Heart right ventricle (tissue), 16 donors: ENCODE results near the gene TREX2. TPM values are rescaled to one million over a fixed set of nuclear protein-coding genes. Genes with fewer than 3 reads are reported as not detected.
A peak's percentile ranks its signal among the peaks of the same experiment; 100 is the strongest.

ENCODE experiments used
- ATAC-seq, 8 donors: fragments of 200-7000 bp; cut with Tn5 transposase; one replicate each; pipeline ENCODE4 v1.9.1; 2020; ENCODE audit warnings: mild to moderate bottlenecking in 8 of 8, moderate library complexity in 8 of 8, moderate number of reproducible peaks in 1 of 8
- DNase-seq, 2 donors: peaks; one replicate each; pipeline ENCODE4 v3.0.0-alpha.2; 2020
- H3K27ac ChIP-seq, 10 donors: fragments of 200-600 bp; sonication (generic) in 2 of 10; one replicate each; pipeline versions ENCODE4 v1.5.0 to v1.8.0; 2020 to 2022; ENCODE audit warnings: mild to moderate bottlenecking in 3 of 10
- H3K27me3 ChIP-seq, 7 donors: fragments of 200-600 bp; one replicate each; pipeline ENCODE4 v1.8.0; 2021 to 2022; ENCODE audit warnings: mild to moderate bottlenecking in 2 of 7
- H3K36me3 ChIP-seq, 9 donors: fragments of 200-600 bp; sonication (generic) in 1 of 9; one replicate each; pipeline versions ENCODE4 v1.5.0 to v1.8.0; 2020 to 2022; ENCODE audit warnings: mild to moderate bottlenecking in 2 of 9
- H3K4me1 ChIP-seq, 9 donors: fragments of 200-600 bp; sonication (generic) in 1 of 9; one replicate each; pipeline versions ENCODE4 v1.5.0 to v1.8.0; 2020 to 2022; ENCODE audit warnings: mild to moderate bottlenecking in 4 of 9
- H3K4me3 ChIP-seq, 10 donors: fragments of 200-600 bp; sonication (generic) in 2 of 10; one replicate each; pipeline versions ENCODE4 v1.5.0 to v1.8.0; 2020 to 2022; ENCODE audit warnings: mild to moderate bottlenecking in 7 of 10, moderate library complexity in 2 of 10
- H3K9me3 ChIP-seq, 11 donors: fragments of 200-600 bp in 10 of 11; sonication (generic) in 2 of 11; one replicate each; pipeline versions ENCODE4 v1.5.0 to v1.8.0; 2013 to 2022; ENCODE audit warnings: mild to moderate bottlenecking in 2 of 11, control low read depth in 1 of 11, moderate library complexity in 1 of 11
- CTCF ChIP-seq, 9 donors: fragments of 200-600 bp; sonication (generic) in 2 of 9; IDR thresholded peaks; one replicate each; pipeline versions ENCODE4 v1.5.0 to v1.8.0; 2021 to 2022; ENCODE audit warnings: antibody characterized with exemption in 9 of 9, mild to moderate bottlenecking in 5 of 9, moderate library complexity in 1 of 9
- WGBS, 2 donors: extraction: QIAGEN DNeasy Blood & Tissue Kit; methylation state at CpG; one replicate each; pipeline ENCODE4 v1.1.7; 2013; ENCODE audit warnings: inconsistent platforms in 1 of 2; 5-methylcytosine and 5-hydroxymethylcytosine counted together
- intact Hi-C, 10 donors: fragments of 100-400 bp; cut with DNase I; formaldehyde crosslinking; loops; one replicate each; pipeline versions ENCODE4 v1.11.1 to v1.14.2; 2022
- polyA plus RNA-seq, 2 donors: library from polyadenylated mRNA; stranded (reverse); fragments of 200-250 nt; gene quantifications; one replicate each; pipeline ENCODE4 v1.2.3, GENCODE V29; 2013
- total RNA-seq, 10 donors: library from RNA; stranded (reverse); fragmentation: NEBNext Ultra II Directional in 3 of 10; extraction: Animal tissue kit (Norgen Biotek cat#: 25700) in 3 of 10; gene quantifications; one replicate each; pipeline versions ENCODE4 v1.2.1 to v1.2.4, GENCODE V29; 2021 to 2023
- donor health status: Arrhythmogenic right ventricular cardiomyopathy.
- donor health status: ischemic (EF 13 %, LVEDD 7.1; RV severe dilation, severe dysfunction).
- donor health status: healthy with polysubstance abuse.
- donor health status: DM: no; HTN: yes; CAD: no.
- donor health status: DM: no; HTN: no; CAD: no.
- donor health status: ischemic (EF 25% LVEDD 6.9; RV normal size, moderate dysfunction).
- donor health status: ischemic (EF 25% LVEDD 5.7; RV mildly dilated, moderate dysfunction).
- donor health status: healthy.
- donor health status: DM: yes; HTN: yes; CAD: no.
- donor health status: Ischemic cardiomyopathy.
- donor health status: ischemic (EF 35%, LVEDD 5.7; RV mildly dilated, moderate dysfunction).
- donor health status: nonischemic (EF 11% LVEDD 7.7; RV severe dilation, severe dysfunction).
- donor health status: DM: yes; HTN: yes; CAD: no.
- donor health status: PGD.
- donor health status: ischemic (EF 29% LVEDD 5.4; RV normal size, mild dysfunction).
- donor health status: nonischemic (EF 23%, LVEDD 6.1; RV moderate dilation, normal function).

Gene TREX2
- total and polyA plus RNA-seq, 12 donors = 0.20 to 0.44 (median 0.31) TPM; not detected in 4

- H3K27ac ChIP-seq = no peak overlapping the region
Observed at GRCh38 chrX:153447581-153447960, 1.7 kb upstream of the TREX2 start.

GRCh38 chrX:153446950-153447580 is 1.2 kb upstream of the TREX2 start:
- H3K36me3 ChIP-seq = peaks cover 0 to 20% (median 0%) of the 10 kb centered on the region in 9 donors
- H3K4me3 ChIP-seq = no peak overlapping the region
- 91 to 93% methylated on average over 12 to 17 of the region's 17 CpGs for WGBS, 2 donors
- no peaks in the 10 kb centered on the region for H3K9me3 ChIP-seq
- no peak overlapping the region for H3K27ac ChIP-seq
- peaks cover 0 to 10% (median 0%) of the 10 kb centered on the region in 7 donors for H3K27me3 ChIP-seq
- no peaks in the 10 kb centered on the region for H3K4me1 ChIP-seq
- ATAC-seq (no peak), DNase-seq (no peak)
- intact Hi-C loops = no loop called here
- no peak for TF ChIP-seq CTCF (IDR thresholded peaks at IDR 0.05)

More at GRCh38 chrX:153447581-153447960, 1.7 kb upstream of the TREX2 start:
- intact Hi-C loops = no loop called here
- Histone ChIP-seq H3K27me3 (peaks cover 0 to 9% (median 0%) of the 10 kb centered on the region in 7 donors), H3K4me3 (no peak overlapping the region), H3K9me3 (no peaks in the 10 kb centered on the region), H3K36me3 (peaks cover 0 to 20% (median 0%) of the 10 kb centered on the region in 9 donors), H3K4me1 (no peaks in the 10 kb centered on the region)
- DNase-seq (no peak), ATAC-seq (no peak)
- TF ChIP-seq CTCF (IDR thresholded peaks at IDR 0.05) = no peak
- 88% methylated on average over 8 of the region's 8 CpGs for WGBS, 2 donors

GRCh38 chrX:153446636-153446936 is 730 bp upstream of the TREX2 start:
- peak in 1 of 8 donors; percentile 13 for ATAC-seq
- no peak for TF ChIP-seq CTCF (IDR thresholded peaks at IDR 0.05)
- Histone ChIP-seq H3K36me3 (peaks cover 0 to 17% (median 0%) of the 10 kb centered on the region in 9 donors), H3K27ac (no peak overlapping the region), H3K4me1 (no peaks in the 10 kb centered on the region), H3K27me3 (peaks cover 0 to 10% (median 0%) of the 10 kb centered on the region in 7 donors), H3K9me3 (no peaks in the 10 kb centered on the region), H3K4me3 (no peak overlapping the region)
- DNase-seq = no peak
- intact Hi-C loops = no loop called here
- 60 to 68% methylated on average over 10 of the region's 10 CpGs for WGBS, 2 donors

- Histone ChIP-seq H3K36me3 (peaks cover 0 to 10% (median 0%) of the 10 kb centered on the region in 9 donors), H3K27me3 (peaks cover 0 to 10% (median 0%) of the 10 kb centered on the region in 7 donors), H3K27ac (no peak overlapping the region), H3K4me3 (no peak overlapping the region), H3K4me1 (no peaks in the 10 kb centered on the region), H3K9me3 (no peaks in the 10 kb centered on the region)
- intact Hi-C loops = no loop called here
- DNase-seq (no peak), ATAC-seq (peak in 1 of 8 donors; percentile 11)
- WGBS, 2 donors = 89 to 96% methylated on average over 30 to 35 of the region's 35 CpGs
- TF ChIP-seq CTCF (IDR thresholded peaks at IDR 0.05) = no peak
Observed at GRCh38 chrX:153445106-153445855, 575 bp downstream of the TREX2 start.
